HepG2 (cell line): Measurements from ENCODE around the gene INHA. TPM values are rescaled to one million over a fixed set of nuclear protein-coding genes. Genes with fewer than 3 reads are reported as not detected.

ENCODE experiments used
- ARHGAP35 ChIP-seq: sonication (generic); formaldehyde crosslinking; IDR thresholded peaks from 2 replicates; pipeline ENCODE4 v1.9.0; 2022; ENCODE audit warnings: mild to moderate bottlenecking, inconsistent platforms, moderate library complexity, missing genetic modification reagents, borderline replicate concordance
- FOSL1 ChIP-seq: sonication (generic); formaldehyde crosslinking; IDR thresholded peaks from 2 replicates; pipeline ENCODE4 v1.9.0; 2021; ENCODE audit warnings: missing genetic modification reagents, borderline replicate concordance
- FOXK1 ChIP-seq: sonication (generic); formaldehyde crosslinking; IDR thresholded peaks from 2 replicates; pipeline ENCODE4 v1.4.0; 2020; ENCODE audit warnings: low read depth, missing genetic modification reagents, borderline replicate concordance
- GABPB1 ChIP-seq: IDR thresholded peaks from 2 replicates; pipeline ENCODE4 v1.6.1; 2016; ENCODE audit warnings: mild to moderate bottlenecking, missing genetic modification reagents, moderate library complexity, missing compliant biosample characterization
- HNRNPLL ChIP-seq: fragments of 200-400 bp; formaldehyde crosslinking; IDR thresholded peaks from 2 replicates; pipeline ENCODE4 v1.6.1; 2017; ENCODE audit warnings: mild to moderate bottlenecking, low read depth, low read length; ENCODE audit not compliant: poor library complexity, severe bottlenecking
- IRF9 ChIP-seq: sonication (generic); formaldehyde crosslinking; IDR thresholded peaks from 2 replicates; pipeline ENCODE4 v1.8.0; 2022; ENCODE audit warnings: missing genetic modification reagents, mild to moderate bottlenecking, borderline replicate concordance
- JUNB ChIP-seq: sonication (generic); formaldehyde crosslinking; IDR thresholded peaks from 2 replicates; pipeline ENCODE4 v1.8.0; 2022; ENCODE audit warnings: missing genetic modification reagents, mild to moderate bottlenecking, borderline replicate concordance
- KLF12 ChIP-seq: sonication (generic); formaldehyde crosslinking; IDR thresholded peaks from 2 replicates; pipeline ENCODE4 v1.4.0; 2020; ENCODE audit warnings: missing genetic modification reagents, borderline replicate concordance
- KMT2A ChIP-seq: sonication (generic); formaldehyde crosslinking; IDR thresholded peaks from 2 replicates; pipeline ENCODE4 v1.4.0; 2020; ENCODE audit warnings: missing genetic modification reagents
- NAIF1 ChIP-seq: sonication (generic); formaldehyde crosslinking; IDR thresholded peaks from 2 replicates; pipeline ENCODE4 v1.5.0; 2020; ENCODE audit warnings: mild to moderate bottlenecking, missing genetic modification reagents, borderline replicate concordance
- NFYC ChIP-seq: IDR thresholded peaks from 2 replicates; pipeline ENCODE4 v1.6.1; 2016; ENCODE audit warnings: missing genetic modification reagents, missing compliant biosample characterization
- NR2F2 ChIP-seq: IDR thresholded peaks from 2 replicates; pipeline ENCODE4 v1.6.1; 2012; ENCODE audit warnings: low read depth, inconsistent platforms, borderline replicate concordance
- RORA ChIP-seq: sonication (generic); formaldehyde crosslinking; IDR thresholded peaks from 2 replicates; pipeline ENCODE4 v1.5.0; 2020; ENCODE audit warnings: mild to moderate bottlenecking, missing genetic modification reagents, moderate library complexity
- SIN3B ChIP-seq: fragments of 150-350 bp; IDR thresholded peaks from 2 replicates; pipeline ENCODE4 v1.6.1; 2014; ENCODE audit warnings: low read length
- ZFP1 ChIP-seq: IDR thresholded peaks from 2 replicates; pipeline ENCODE4 v1.6.1; 2016
- ZNF136 ChIP-seq: sonication (generic); formaldehyde crosslinking; IDR thresholded peaks from 2 replicates; pipeline ENCODE4 v1.8.1; 2022; ENCODE audit warnings: low read depth, mild to moderate bottlenecking, moderate library complexity, missing genetic modification reagents
- ZNF207 ChIP-seq: fragments of 450-650 bp; IDR thresholded peaks from 2 replicates; pipeline ENCODE4 v1.6.1; 2016; ENCODE audit warnings: antibody characterized with exemption, borderline replicate concordance
- ZNF468 ChIP-seq: sonication (generic); formaldehyde crosslinking; IDR thresholded peaks from 2 replicates; pipeline ENCODE4 v1.8.0; 2022; ENCODE audit warnings: mild to moderate bottlenecking, moderate library complexity, missing genetic modification reagents
- ZSCAN5A ChIP-seq: sonication (generic); formaldehyde crosslinking; IDR thresholded peaks from 2 replicates; pipeline ENCODE4 v1.8.0; 2022; ENCODE audit warnings: mild to moderate bottlenecking, missing genetic modification reagents, borderline replicate concordance
- polyA plus RNA-seq, 8 experiments: library from polyadenylated mRNA; depleted of rRNA in 3 of 8; stranded (reverse) in 7 of 8; unstranded in 1 of 8; fragments of >200 nt; fragmentation: Illumina TruSeq in 4 of 8; extraction: Trizol in 4 of 8; gene quantifications; 2 replicates each; pipeline versions ENCODE4 v1.2.1 to v1.2.3, GENCODE V29; 2011 to 2016; ENCODE audit warnings: low read depth in 4 of 8, missing spikeins in 1 of 8, mixed read lengths in 1 of 8; ENCODE audit not compliant: insufficient read depth in 1 of 8
- total RNA-seq, 5 experiments: library from RNA; depleted of rRNA; stranded (reverse); fragments of >200 nt; fragmentation: Illumina TruSeq; extraction: Trizol; gene quantifications; 2 replicates each; pipeline ENCODE4 v1.2.3, GENCODE V29; 2016; ENCODE audit warnings: low read depth in 1 of 5
- TF ChIP-seq, protein P1 (sequence below): sonication (generic); formaldehyde crosslinking; IDR thresholded peaks from 2 replicates; pipeline ENCODE4 v1.5.0; 2020; ENCODE audit warnings: missing genetic modification reagents, mild to moderate bottlenecking, borderline replicate concordance
- TF ChIP-seq, protein P2 (sequence below): sonication (generic); formaldehyde crosslinking; IDR thresholded peaks from 2 replicates; pipeline ENCODE4 v1.4.0; 2020; ENCODE audit warnings: missing genetic modification reagents, mild to moderate bottlenecking, borderline replicate concordance

Gene INHA
- total and polyA plus RNA-seq, 2 of the 13 experiments (the other 11 are each of a cell fraction or from before 2014, with no cell fraction given): 4.1 to 15.2 TPM

DNA sequence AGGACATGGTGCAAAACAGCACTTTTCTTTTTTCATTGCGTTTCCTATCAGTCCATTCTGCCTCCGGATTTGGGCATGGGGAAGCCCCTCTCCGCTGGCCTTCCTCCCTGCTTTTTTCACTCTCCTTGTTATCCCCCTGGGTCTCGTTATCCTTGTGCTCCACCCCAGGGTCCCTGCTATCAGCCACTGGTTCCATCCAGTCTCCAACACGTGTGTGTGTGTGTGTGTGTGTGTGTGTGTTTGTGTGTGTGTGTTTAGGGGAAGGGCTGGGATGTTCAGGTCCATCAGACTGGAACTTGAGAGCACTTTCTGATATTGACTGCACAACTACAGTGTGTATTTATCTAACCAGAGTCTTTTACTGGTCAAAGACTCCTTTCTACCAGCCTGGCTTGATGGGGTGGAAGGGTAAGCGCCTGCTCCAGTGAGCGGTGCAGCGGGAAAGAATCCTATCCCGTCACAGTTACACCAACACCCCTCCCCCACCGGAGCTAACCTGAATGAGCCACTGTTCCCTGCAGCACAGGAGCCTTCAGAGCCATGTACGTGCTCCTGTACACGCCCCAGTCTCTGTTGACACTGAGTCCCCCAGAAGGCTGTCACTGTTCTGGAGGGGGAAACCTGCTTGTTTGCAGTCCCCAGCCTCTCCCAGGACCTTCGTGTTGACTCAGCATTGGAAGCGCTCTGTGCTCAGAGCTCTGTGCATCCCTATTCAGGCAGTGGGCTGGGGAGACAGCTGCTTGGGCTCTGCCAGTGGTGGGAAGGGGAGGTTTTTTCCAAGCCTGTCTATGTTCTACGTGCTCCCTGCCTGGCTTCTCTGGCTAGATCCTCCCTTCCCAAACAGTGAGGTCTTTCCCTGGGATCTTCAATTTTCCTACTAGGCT, 4.6 kb downstream of the INHA start (continued):
- TF ChIP-seq JUNB (CRISPR knock-in tag) (peak; percentile 54; the same call in 1 of the 2 replicates), RORA (CRISPR knock-in tag) (no peak), NFYC (no peak), ZNF468 (0 out of 2 replicates have a peak, but pooled peaks have one; percentile 41), GABPB1 (CRISPR knock-in tag) (peak; percentile 65), HNRNPLL (no peak), NAIF1 (CRISPR knock-in tag) (no peak; the same call in none of the 2 replicates), ZNF207 (no peak), FOSL1 (CRISPR knock-in tag) (no peak), ZSCAN5A (peak; percentile 67; the same call in 1 of the 2 replicates), NR2F2 (peak; percentile 81; the same call in 1 of the 2 replicates), ARHGAP35 (peak; percentile 48; the same call in 1 of the 2 replicates), ZFP1 (CRISPR knock-in tag) (peak; percentile 53; the same call in 1 of the 2 replicates), IRF9 (peak; percentile 81; the same call in 1 of the 2 replicates), SIN3B (no peak), ZNF136 (CRISPR knock-in tag) (peak; percentile 99), KMT2A (CRISPR knock-in tag) (peak; percentile 83; the same call in 1 of the 2 replicates), FOXK1 (CRISPR knock-in tag) (peak; percentile 92), KLF12 (no peak)
- TF ChIP-seq, protein P1, sequence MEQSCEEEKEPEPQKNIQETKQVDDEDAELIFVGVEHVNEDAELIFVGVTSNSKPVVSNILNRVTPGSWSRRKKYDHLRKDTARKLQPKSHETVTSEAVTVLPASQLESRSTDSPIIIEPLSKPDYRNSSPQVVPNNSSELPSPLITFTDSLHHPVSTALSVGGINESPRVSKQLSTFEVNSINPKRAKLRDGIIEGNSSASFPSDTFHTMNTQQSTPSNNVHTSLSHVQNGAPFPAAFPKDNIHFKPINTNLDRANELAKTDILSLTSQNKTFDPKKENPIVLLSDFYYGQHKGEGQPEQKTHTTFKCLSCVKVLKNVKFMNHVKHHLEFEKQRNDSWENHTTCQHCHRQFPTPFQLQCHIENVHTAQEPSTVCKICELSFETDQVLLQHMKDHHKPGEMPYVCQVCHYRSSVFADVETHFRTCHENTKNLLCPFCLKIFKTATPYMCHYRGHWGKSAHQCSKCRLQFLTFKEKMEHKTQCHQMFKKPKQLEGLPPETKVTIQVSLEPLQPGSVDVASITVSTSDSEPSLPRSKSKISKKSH (CRISPR knock-in tag): peak; percentile 87; the same call in 1 of the 2 replicates
- TF ChIP-seq, protein P2, sequence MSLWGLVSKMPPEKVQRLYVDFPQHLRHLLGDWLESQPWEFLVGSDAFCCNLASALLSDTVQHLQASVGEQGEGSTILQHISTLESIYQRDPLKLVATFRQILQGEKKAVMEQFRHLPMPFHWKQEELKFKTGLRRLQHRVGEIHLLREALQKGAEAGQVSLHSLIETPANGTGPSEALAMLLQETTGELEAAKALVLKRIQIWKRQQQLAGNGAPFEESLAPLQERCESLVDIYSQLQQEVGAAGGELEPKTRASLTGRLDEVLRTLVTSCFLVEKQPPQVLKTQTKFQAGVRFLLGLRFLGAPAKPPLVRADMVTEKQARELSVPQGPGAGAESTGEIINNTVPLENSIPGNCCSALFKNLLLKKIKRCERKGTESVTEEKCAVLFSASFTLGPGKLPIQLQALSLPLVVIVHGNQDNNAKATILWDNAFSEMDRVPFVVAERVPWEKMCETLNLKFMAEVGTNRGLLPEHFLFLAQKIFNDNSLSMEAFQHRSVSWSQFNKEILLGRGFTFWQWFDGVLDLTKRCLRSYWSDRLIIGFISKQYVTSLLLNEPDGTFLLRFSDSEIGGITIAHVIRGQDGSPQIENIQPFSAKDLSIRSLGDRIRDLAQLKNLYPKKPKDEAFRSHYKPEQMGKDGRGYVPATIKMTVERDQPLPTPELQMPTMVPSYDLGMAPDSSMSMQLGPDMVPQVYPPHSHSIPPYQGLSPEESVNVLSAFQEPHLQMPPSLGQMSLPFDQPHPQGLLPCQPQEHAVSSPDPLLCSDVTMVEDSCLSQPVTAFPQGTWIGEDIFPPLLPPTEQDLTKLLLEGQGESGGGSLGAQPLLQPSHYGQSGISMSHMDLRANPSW (CRISPR knock-in tag): peak; percentile 35; the same call in 1 of the 2 replicates
